Measurements from ENCODE around the gene SPDYE6. TPM values are rescaled to one million over a fixed set of nuclear protein-coding genes. Genes with fewer than 3 reads are reported as not detected.
"Not testable (repeated sequence)": the region's sequence is repeated elsewhere in the genome, so short reads cannot be mapped to it uniquely, and the experiment has no call there.

Gene SPDYE6
- total RNA-seq, 1 donor from 2014 or later = not detected

- DNase-seq = no peak
Measured at GRCh38 chr7:102304668-102305067, 51.6 kb downstream of the SPDYE6 start.

GRCh38 chr7:102303669-102304422, 52.4 kb downstream of the SPDYE6 start:
- ATAC-seq = peak; percentile 29
- no peak for DNase-seq
- no peak overlapping the region for H3K27ac ChIP-seq

More at GRCh38 chr7:102304668-102305067, 51.6 kb downstream of the SPDYE6 start:
- H3K27ac ChIP-seq = no peak overlapping the region
- H3K9me3 ChIP-seq = no peaks in the 10 kb centered on the region
- intact Hi-C loops (cut with DNase I) = no loop called here
- H3K4me1 ChIP-seq = peaks cover 19% of the 10 kb centered on the region
- no peaks in the 10 kb centered on the region for H3K27me3 ChIP-seq
- TF ChIP-seq CTCF (IDR thresholded peaks at IDR 0.05) = no peak
- no peaks in the 10 kb centered on the region for H3K36me3 ChIP-seq
- H3K4me3 ChIP-seq = no peak overlapping the region
- no peak for ATAC-seq

GRCh38 chr7:102302025-102302424, 54.2 kb downstream of the SPDYE6 start:
- Histone ChIP-seq H3K4me3 (no peak overlapping the region), H3K9me3 (no peaks in the 10 kb centered on the region), H3K36me3 (no peaks in the 10 kb centered on the region), H3K4me1 (peaks cover 13% of the 10 kb centered on the region), H3K27me3 (no peaks in the 10 kb centered on the region), H3K27ac (no peak overlapping the region)
- no peak for ATAC-seq
- no peak for DNase-seq
- intact Hi-C loops (cut with DNase I) = no loop called here
- no peak for TF ChIP-seq CTCF (IDR thresholded peaks at IDR 0.05)

More at GRCh38 chr7:102303669-102304422, 52.4 kb downstream of the SPDYE6 start:
- intact Hi-C loops (cut with DNase I) = no loop called here
- Histone ChIP-seq H3K27me3 (no peaks in the 10 kb centered on the region), H3K4me1 (peaks cover 19% of the 10 kb centered on the region), H3K9me3 (no peaks in the 10 kb centered on the region), H3K36me3 (no peaks in the 10 kb centered on the region), H3K4me3 (no peak overlapping the region)
- TF ChIP-seq CTCF (IDR thresholded peaks at IDR 0.05) = no peak

GRCh38 chr7:102301367-102301766, 54.9 kb downstream of the SPDYE6 start:
- DNase-seq; intact Hi-C loops (cut with DNase I); H3K9me3 ChIP-seq; ATAC-seq; H3K4me3 ChIP-seq; H3K27ac ChIP-seq; H3K27me3 ChIP-seq; H3K36me3 ChIP-seq; H3K4me1 ChIP-seq: not testable (repeated sequence)

GRCh38 chr7:102300643-102301221, 55.5 kb downstream of the SPDYE6 start:
- DNase-seq (no peak), ATAC-seq (no peak)
- peaks cover 5% of the 10 kb centered on the region for H3K4me1 ChIP-seq
- no peak for TF ChIP-seq CTCF (IDR thresholded peaks at IDR 0.05)
- H3K27me3 ChIP-seq = no peaks in the 10 kb centered on the region
- H3K27ac ChIP-seq = no peak overlapping the region
- no peak overlapping the region for H3K4me3 ChIP-seq
- intact Hi-C loops (cut with DNase I) = no loop called here
- H3K36me3 ChIP-seq = no peaks in the 10 kb centered on the region
- no peaks in the 10 kb centered on the region for H3K9me3 ChIP-seq

GRCh38 chr7:102297487-102298218, 58.6 kb downstream of the SPDYE6 start:
- intact Hi-C loops (cut with DNase I) = no loop called here
- H3K36me3 ChIP-seq = no peaks in the 10 kb centered on the region
- H3K27me3 ChIP-seq = no peaks in the 10 kb centered on the region
- H3K27ac ChIP-seq = no peak overlapping the region
- H3K4me1 ChIP-seq = no peaks in the 10 kb centered on the region
- no peak for ATAC-seq
- H3K4me3 ChIP-seq = no peak overlapping the region
- DNase-seq = no peak
- no peaks in the 10 kb centered on the region for H3K9me3 ChIP-seq
- TF ChIP-seq CTCF (IDR thresholded peaks at IDR 0.05) = no peak
